WTC11 (cell line): ENCODE data around the gene CAB39L. TPM values are rescaled to one million over a fixed set of nuclear protein-coding genes. Genes with fewer than 3 reads are reported as not detected.

Source experiments
- ATAC-seq: fragments of 200-7000 bp; cut with Tn5 transposase; 2 replicates; pipeline ENCODE4 v1.10.0; 2021; ENCODE audit warnings: mild to moderate bottlenecking, moderate library complexity
- CTCF ChIA-PET: fragments of 300-600 bp; sonication (Branson Sonifier 250); formaldehyde crosslinking; loops from one replicate; lab custom pipeline; 2021; ENCODE audit warnings: antibody characterized with exemption; lab: Charles Lee
- POLR2A ChIA-PET: fragments of 350-600 bp; sonication (Branson Sonifier 250); formaldehyde crosslinking; loops from one replicate; lab custom pipeline; 2021; ENCODE audit warnings: antibody characterized with exemption; lab: Charles Lee
- DNase-seq: peaks from one replicate; pipeline ENCODE4 v3.0.0; 2021; ENCODE audit warnings: low spot score
- H3K27ac Mint-ChIP-seq: 2 replicates; pipeline ENCODE4 v1.8.0; 2021; ENCODE audit warnings: mixed read lengths
- H3K27me3 Mint-ChIP-seq: 2 replicates; pipeline ENCODE4 v1.8.0; 2021; ENCODE audit warnings: low read depth, mild to moderate bottlenecking, moderate library complexity, mixed read lengths
- H3K36me3 Mint-ChIP-seq: 2 replicates; pipeline ENCODE4 v1.8.0; 2021; ENCODE audit warnings: mixed read lengths
- H3K4me1 Mint-ChIP-seq: 2 replicates; pipeline ENCODE4 v1.8.0; 2022; ENCODE audit warnings: mixed read lengths
- H3K4me3 Mint-ChIP-seq: 2 replicates; pipeline ENCODE4 v1.8.0; 2021; ENCODE audit warnings: mild to moderate bottlenecking, moderate library complexity, mixed read lengths
- H3K9me3 Mint-ChIP-seq: 2 replicates; pipeline ENCODE4 v1.8.0; 2021; ENCODE audit warnings: mixed read lengths
- AFF4 ChIP-seq: sonication (generic); formaldehyde crosslinking; IDR thresholded peaks from 2 replicates; pipeline ENCODE4 v1.8.1; 2023; ENCODE audit warnings: mild to moderate bottlenecking, missing genetic modification reagents, borderline replicate concordance
- ATF1 ChIP-seq: sonication (generic); formaldehyde crosslinking; IDR thresholded peaks from 2 replicates; pipeline ENCODE4 v1.8.1; 2023; ENCODE audit warnings: mild to moderate bottlenecking, moderate library complexity, missing genetic modification reagents
- CBFB ChIP-seq: sonication (generic); formaldehyde crosslinking; IDR thresholded peaks from 2 replicates; pipeline ENCODE4 v1.8.1; 2022; ENCODE audit warnings: mild to moderate bottlenecking, low read depth, missing genetic modification reagents
- E2F5 ChIP-seq: sonication (generic); formaldehyde crosslinking; IDR thresholded peaks from 2 replicates; pipeline ENCODE4 v1.8.1; 2022; ENCODE audit warnings: mild to moderate bottlenecking, moderate library complexity, missing genetic modification reagents
- EMX1 ChIP-seq: fragments of 250-450 bp; sonication (Bioruptor Pico); IDR thresholded peaks from 2 replicates; pipeline ENCODE4 v1.8.0; 2021; ENCODE audit warnings: mild to moderate bottlenecking
- FOXJ3 ChIP-seq: sonication (generic); formaldehyde crosslinking; IDR thresholded peaks from 2 replicates; pipeline ENCODE4 v1.9.0; 2021; ENCODE audit warnings: missing genetic modification reagents, mild to moderate bottlenecking, borderline replicate concordance
- FOXP1 ChIP-seq: sonication (generic); formaldehyde crosslinking; IDR thresholded peaks from 2 replicates; pipeline ENCODE4 v1.8.0; 2022; ENCODE audit warnings: missing genetic modification reagents, mild to moderate bottlenecking, moderate library complexity, borderline replicate concordance
- HMGA2 ChIP-seq: fragments of 250-450 bp; sonication (Bioruptor Pico); IDR thresholded peaks from 2 replicates; pipeline ENCODE4 v1.4.0; 2021; ENCODE audit warnings: mild to moderate bottlenecking, moderate library complexity
- NFYB ChIP-seq: sonication (generic); formaldehyde crosslinking; conservative IDR thresholded peaks from 2 replicates; pipeline ENCODE4 v1.8.0; 2022; ENCODE audit warnings: low read depth, missing genetic modification reagents
- PRDM15 ChIP-seq: sonication (generic); formaldehyde crosslinking; IDR thresholded peaks from 2 replicates; pipeline ENCODE4 v1.8.0; 2022; ENCODE audit warnings: missing genetic modification reagents
- PREB ChIP-seq: sonication (generic); formaldehyde crosslinking; IDR thresholded peaks from 2 replicates; pipeline ENCODE4 v1.8.1; 2022; ENCODE audit warnings: mild to moderate bottlenecking, missing genetic modification reagents, moderate library complexity, borderline replicate concordance
- SMAD4 ChIP-seq: sonication (generic); formaldehyde crosslinking; IDR thresholded peaks from 2 replicates; pipeline ENCODE4 v1.8.0; 2022; ENCODE audit warnings: mild to moderate bottlenecking, missing genetic modification reagents
- STAT6 ChIP-seq: sonication (generic); formaldehyde crosslinking; conservative IDR thresholded peaks from 2 replicates; pipeline ENCODE4 v1.8.1; 2023; ENCODE audit warnings: mild to moderate bottlenecking, low read depth, missing genetic modification reagents, moderate library complexity
- TP53 ChIP-seq: sonication (generic); formaldehyde crosslinking; IDR thresholded peaks from 2 replicates; pipeline ENCODE4 v1.8.1; 2023; ENCODE audit warnings: mild to moderate bottlenecking, missing genetic modification reagents
- ZBTB21 ChIP-seq: sonication (generic); formaldehyde crosslinking; IDR thresholded peaks from 2 replicates; pipeline ENCODE4 v1.8.1; 2023; ENCODE audit warnings: mild to moderate bottlenecking, missing genetic modification reagents, borderline replicate concordance
- ZMAT4 ChIP-seq: fragments of 250-450 bp; sonication (Bioruptor Pico); IDR thresholded peaks from 2 replicates; pipeline ENCODE4 v1.9.0; 2021; ENCODE audit warnings: mild to moderate bottlenecking
- ZNF263 ChIP-seq: sonication (generic); formaldehyde crosslinking; IDR thresholded peaks from 2 replicates; pipeline ENCODE4 v1.8.1; 2022; ENCODE audit warnings: low read depth, mild to moderate bottlenecking, moderate library complexity, missing genetic modification reagents
- total RNA-seq: library from RNA; stranded (reverse); gene quantifications from 3 replicates; pipeline ENCODE4 v1.2.3, GENCODE V29; 2021

Gene CAB39L
- total RNA-seq, 1 experiment from 2014 or later: 3.3 TPM

GRCh38 chr13:49446473-49446872 is 2.6 kb upstream of the CAB39L start (continued):
- TF ChIP-seq HMGA2: no peak
- no peak for TF ChIP-seq ZBTB21 (CRISPR knock-in tag)
- TF ChIP-seq ATF1 (CRISPR knock-in tag): no peak
- TF ChIP-seq FOXP1 (CRISPR knock-in tag): no peak

GRCh38 chr13:49444524-49445395 is 896 bp upstream of the CAB39L start:
- DNase-seq (no peak), ATAC-seq (peak; percentile 5)
- no peaks in the 10 kb centered on the region for H3K36me3 Mint-ChIP-seq
- peak overlapping the region; percentile 94 for H3K4me3 Mint-ChIP-seq
- H3K27me3 Mint-ChIP-seq: no peaks in the 10 kb centered on the region
- CTCF ChIA-PET: interaction anchor here (0.6 to 2.0 kb wide), 6 partner anchors 8 to 246 kb away, joined by 3 to 9 read pairs (median 4); partner anchors contain the start of gene EBPL
- no peak for TF ChIP-seq NFYB (CRISPR knock-in tag)
- TF ChIP-seq FOXP1 (CRISPR knock-in tag): no peak
- no peak for TF ChIP-seq EMX1 (CRISPR knock-in tag)
- no peak for TF ChIP-seq CBFB (CRISPR knock-in tag)
- no peak for TF ChIP-seq SMAD4 (CRISPR knock-in tag)
- TF ChIP-seq AFF4 (CRISPR knock-in tag): no peak
- no peak for TF ChIP-seq ZMAT4 (CRISPR knock-in tag)
- TF ChIP-seq TP53: no peak
- TF ChIP-seq FOXJ3 (CRISPR knock-in tag): no peak
- TF ChIP-seq STAT6: no peak
- TF ChIP-seq E2F5 (CRISPR knock-in tag): no peak
- no peak for TF ChIP-seq PRDM15 (CRISPR knock-in tag)
- TF ChIP-seq ZNF263 (CRISPR knock-in tag): no peak
- TF ChIP-seq PREB (CRISPR knock-in tag): no peak
- peaks cover 22% of the 10 kb centered on the region for H3K4me1 Mint-ChIP-seq
- H3K9me3 Mint-ChIP-seq: no peaks in the 10 kb centered on the region
- H3K27ac Mint-ChIP-seq: peak overlapping the region; percentile 82
- POLR2A ChIA-PET: interaction anchor here (0.6 to 0.9 kb wide), 3 partner anchors 52 to 141 kb away, joined by 3 to 4 read pairs (median 3); partner anchors contain the start of gene RCBTB1
